ENCODE data around the gene ANKRD33B.

GRCh38 chr5:10542055-10542550 is 21.8 kb upstream of the ANKRD33B start:
- TF ChIP-seq POLR2A (IDR thresholded peaks at IDR 0.05; ENCODE audit: low read depth, low read length) (no peak), POLR2AphosphoS5 (IDR thresholded peaks at IDR 0.05; ENCODE audit: low read depth, low read length) (no peak), TAF1 (IDR thresholded peaks at IDR 0.05; ENCODE audit: borderline replicate concordance, low read depth, low read length) (no peak)
